ENCODE measurements around the gene ABHD12. TPM values are rescaled to one million over a fixed set of nuclear protein-coding genes. Genes with fewer than 3 reads are reported as not detected.

Gene ABHD12
- total and polyA plus RNA-seq, 8 donors, result 11.1 to 99.1 (median 44.0) TPM

- no peak overlapping the region for H3K4me3 ChIP-seq
- intact Hi-C loops (cut with DNase I; ENCODE audit: low total_unique reads), result no loop called here
- no peak overlapping the region for H3K27ac ChIP-seq
- WGBS, 5 donors, result 88 to 94% (median 92%) methylated on average over 9 of the region's 9 CpGs
- H3K27me3 ChIP-seq, result no peaks in the 10 kb centered on the region
- no peaks in the 10 kb centered on the region for H3K36me3 ChIP-seq
- H3K9me3 ChIP-seq, result no peaks in the 10 kb centered on the region
- no peak for DNase-seq
- H3K4me1 ChIP-seq, result peaks cover 42 to 90% (median 75%) of the 10 kb centered on the region in 4 donors
- TF ChIP-seq EP300 (IDR thresholded peaks at IDR 0.05) (no peak), POLR2AphosphoS5 (IDR thresholded peaks at IDR 0.05) (no peak), CTCF (IDR thresholded peaks at IDR 0.05) (no peak), POLR2A (IDR thresholded peaks at IDR 0.05) (no peak)
These were observed 139.6 kb downstream of the ABHD12 start for GRCh38 chr20:25251019-25251418.

GRCh38 chr20:25250508-25250907 lies 140.1 kb downstream of the ABHD12 start:
- Histone ChIP-seq H3K4me1 (peaks cover 37 to 84% (median 70%) of the 10 kb centered on the region in 4 donors), H3K9me3 (no peaks in the 10 kb centered on the region), H3K27ac (peak overlapping the region in 1 of 5 donors; percentile 25), H3K4me3 (peak overlapping the region in 2 of 4 donors; percentile 93 to 96), H3K36me3 (no peaks in the 10 kb centered on the region), H3K27me3 (no peaks in the 10 kb centered on the region)
- 82 to 95% (median 86%) methylated on average over 3 of the region's 3 CpGs for WGBS, 5 donors
- intact Hi-C loops (cut with DNase I; ENCODE audit: low total_unique reads), result no loop called here
- no peak for DNase-seq
- no peak for TF ChIP-seq POLR2AphosphoS5 (IDR thresholded peaks at IDR 0.05)
- no peak for TF ChIP-seq CTCF (IDR thresholded peaks at IDR 0.05)
- TF ChIP-seq EP300 (IDR thresholded peaks at IDR 0.05), result no peak
- no peak for TF ChIP-seq POLR2A (IDR thresholded peaks at IDR 0.05)

Small RNAs within 50 kb of the gene (small RNA-seq; reads per million reads assigned to genes)
- 0 reads per million in 4 donors for gene AL121772.2

Other genes starting within 250 kb of the ABHD12 start
- gene ENTPD6, start 195.1 kb downstream of the ABHD12 start, total RNA-seq, result 100 to 1,000 TPM in 3 of 5 donors, 10 to 100 TPM in 2; 44.2 to 110 (median 104) TPM
- 10 to 100 TPM; 38.5 to 56.6 (median 40.7) TPM for gene ENTPD6, start 195.1 kb downstream of the ABHD12 start, polyA plus RNA-seq
- gene PYGB, start 142.8 kb downstream of the ABHD12 start, total RNA-seq, result 100 to 1,000 TPM in 2 of 5 donors, 10 to 100 TPM in 3; 34.4 to 116 (median 78.8) TPM
- gene PYGB, start 142.8 kb downstream of the ABHD12 start, polyA plus RNA-seq, result 10 to 100 TPM; 23.1 to 34.0 (median 28.8) TPM
- 1 to 10 TPM in 4 of 5 donors, not detected in 1; 1.0 to 9.4 (median 6.8) TPM for gene GINS1, start 16.8 kb upstream of the ABHD12 start, total RNA-seq
- 1 to 10 TPM; 1.1 to 2.8 (median 2.3) TPM for gene GINS1, start 16.8 kb upstream of the ABHD12 start, polyA plus RNA-seq
- 10 to 100 TPM in 4 of 5 donors, 1 to 10 TPM in 1; 3.1 to 34.8 (median 22.0) TPM for gene NINL, start 194.7 kb upstream of the ABHD12 start, total RNA-seq
- 10 to 100 TPM in 1 of 3 donors, 1 to 10 TPM in 2; 6.4 to 10.1 (median 7.8) TPM for gene NINL, start 194.7 kb upstream of the ABHD12 start, polyA plus RNA-seq
- 1 to 10 TPM in 3 of 5 donors, under 1 TPM in 2; under 0.01 to 5.7 (median 1.2) TPM for gene NANP, start 233.2 kb upstream of the ABHD12 start, total RNA-seq
- 1 to 10 TPM; 1.5 to 2.8 (median 2.7) TPM for gene NANP, start 233.2 kb upstream of the ABHD12 start, polyA plus RNA-seq

Measured in stomach (tissue), 9 donors.